Tibial nerve (tissue), 3 donors: ENCODE results near the gene ARHGAP15.

Experiments used
- POLR2A ChIP-seq, 2 donors: fragments of 450-650 bp; IDR thresholded peaks; one replicate each; pipeline ENCODE4 v1.6.1; 2017; ENCODE audit warnings: antibody characterized with exemption in 2 of 2, mild to moderate bottlenecking in 2 of 2, moderate library complexity in 2 of 2
- TF ChIP-seq, protein P1 (sequence below), 5 experiments: fragments of 200-600 bp in 3 of 5; fragments of 450-650 bp in 2 of 5; sonication (generic) in 3 of 5; IDR thresholded peaks; one replicate each; pipeline ENCODE4 v1.5.1; 2016 to 2019; ENCODE audit warnings: antibody characterized with exemption in 5 of 5, mild to moderate bottlenecking in 3 of 5, moderate library complexity in 2 of 5

- TF ChIP-seq, protein P1, sequence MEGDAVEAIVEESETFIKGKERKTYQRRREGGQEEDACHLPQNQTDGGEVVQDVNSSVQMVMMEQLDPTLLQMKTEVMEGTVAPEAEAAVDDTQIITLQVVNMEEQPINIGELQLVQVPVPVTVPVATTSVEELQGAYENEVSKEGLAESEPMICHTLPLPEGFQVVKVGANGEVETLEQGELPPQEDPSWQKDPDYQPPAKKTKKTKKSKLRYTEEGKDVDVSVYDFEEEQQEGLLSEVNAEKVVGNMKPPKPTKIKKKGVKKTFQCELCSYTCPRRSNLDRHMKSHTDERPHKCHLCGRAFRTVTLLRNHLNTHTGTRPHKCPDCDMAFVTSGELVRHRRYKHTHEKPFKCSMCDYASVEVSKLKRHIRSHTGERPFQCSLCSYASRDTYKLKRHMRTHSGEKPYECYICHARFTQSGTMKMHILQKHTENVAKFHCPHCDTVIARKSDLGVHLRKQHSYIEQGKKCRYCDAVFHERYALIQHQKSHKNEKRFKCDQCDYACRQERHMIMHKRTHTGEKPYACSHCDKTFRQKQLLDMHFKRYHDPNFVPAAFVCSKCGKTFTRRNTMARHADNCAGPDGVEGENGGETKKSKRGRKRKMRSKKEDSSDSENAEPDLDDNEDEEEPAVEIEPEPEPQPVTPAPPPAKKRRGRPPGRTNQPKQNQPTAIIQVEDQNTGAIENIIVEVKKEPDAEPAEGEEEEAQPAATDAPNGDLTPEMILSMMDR (IDR thresholded peaks at IDR 0.05) = no peak
- no peak for TF ChIP-seq POLR2A (IDR thresholded peaks at IDR 0.05)
Observed at GRCh38 chr2:143701785-143702184, 572.6 kb downstream of the ARHGAP15 start.
